NT2/D1 (cell line): Measurements from ENCODE around the gene DIAPH3.

ENCODE experiments used
- SUZ12 ChIP-seq: IDR thresholded peaks from 2 replicates; pipeline ENCODE4 v1.6.1; 2011; ENCODE audit not compliant: insufficient read length, insufficient read depth; ENCODE audit errors: extremely low read depth
- YY1 ChIP-seq: IDR thresholded peaks from 2 replicates; pipeline ENCODE4 v1.6.1; 2011; ENCODE audit not compliant: insufficient read length, insufficient read depth
- ZNF274 ChIP-seq: IDR thresholded peaks from 2 replicates; pipeline ENCODE4 v1.6.1; 2011; ENCODE audit warnings: mild to moderate bottlenecking, low read depth, low read length

DNA sequence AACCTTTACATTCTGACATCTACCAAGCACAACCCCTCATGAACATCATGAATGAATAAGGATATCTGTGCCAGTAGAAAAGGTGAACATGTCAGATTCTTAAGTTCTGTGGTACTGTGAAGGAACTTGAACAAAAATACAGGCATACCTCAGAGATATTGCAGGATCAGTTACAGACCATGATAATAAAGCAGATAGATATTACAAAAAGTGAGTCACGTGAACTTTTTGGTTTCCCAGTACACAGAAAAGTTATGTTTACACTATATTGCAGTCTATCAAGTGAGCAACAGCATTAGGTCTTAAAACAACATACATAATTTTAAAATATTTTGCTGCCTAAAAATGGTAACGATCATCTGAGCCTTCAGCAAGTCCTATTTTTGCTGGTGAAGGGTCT, 101.2 kb downstream of the DIAPH3 start:
- TF ChIP-seq SUZ12 = no peak
- no peak for TF ChIP-seq YY1
- TF ChIP-seq ZNF274 = no peak
